ENCODE results near the gene DYRK4.

- TF ChIP-seq GATA2 (IDR thresholded peaks at IDR 0.05; ENCODE audit: low read depth, low read length) (no peak), GATA3 (IDR thresholded peaks at IDR 0.05; ENCODE audit: low read depth, low read length) (no peak)
Observed at GRCh38 chr12:4645023-4645422, 83.0 kb downstream of the DYRK4 start.

All from SH-SY5Y (cell line).